Midbrain (tissue), 1 donor: Measurements from ENCODE around the gene KCNE1.
A peak's percentile ranks its signal among the peaks of the same experiment; 100 is the strongest.
"Not testable (repeated sequence)": the region's sequence is repeated elsewhere in the genome, so short reads cannot be mapped to it uniquely, and the experiment has no call there.

Experiments used
- DNase-seq: peaks from one replicate; lab custom pipeline; 2025; lab: John Stamatoyannopoulos, UW

KCNE1 gene

GRCh38 chr21:34511181-34511580, 829 bp downstream of the KCNE1 start:
- DNase-seq = no peak

GRCh38 chr21:34510148-34511142, 1.6 kb downstream of the KCNE1 start:
- peak; percentile 41 for DNase-seq

- DNase-seq = no peak
Observed at GRCh38 chr21:34509151-34509550, 2.9 kb downstream of the KCNE1 start.

GRCh38 chr21:34504595-34504994, 7.4 kb downstream of the KCNE1 start:
- DNase-seq = no peak

GRCh38 chr21:34502480-34503106, 9.4 kb downstream of the KCNE1 start:
- no peak for DNase-seq

GRCh38 chr21:34501716-34502115, 10.3 kb downstream of the KCNE1 start:
- DNase-seq = no peak

- DNase-seq = no peak
Observed at GRCh38 chr21:34500191-34500590, 11.8 kb downstream of the KCNE1 start.

- DNase-seq = no peak
Observed at GRCh38 chr21:34499116-34499515, 12.9 kb downstream of the KCNE1 start.

- DNase-seq = no peak
Observed at GRCh38 chr21:34498623-34499022, 13.4 kb downstream of the KCNE1 start.

GRCh38 chr21:34483854-34484253, 28.2 kb downstream of the KCNE1 start:
- DNase-seq = not testable (repeated sequence)

GRCh38 chr21:34483435-34483834, 28.6 kb downstream of the KCNE1 start:
- DNase-seq = not testable (repeated sequence)

- not testable (repeated sequence) for DNase-seq
Observed at GRCh38 chr21:34467333-34467732, 44.7 kb downstream of the KCNE1 start.

- not testable (repeated sequence) for DNase-seq
Observed at GRCh38 chr21:34459426-34459825, 52.6 kb downstream of the KCNE1 start.

GRCh38 chr21:34458266-34458665, 53.7 kb downstream of the KCNE1 start:
- DNase-seq = not testable (repeated sequence)

- DNase-seq = not testable (repeated sequence)
Observed at GRCh38 chr21:34456180-34456579, 55.8 kb downstream of the KCNE1 start.

GRCh38 chr21:34455628-34456027, 56.4 kb downstream of the KCNE1 start:
- not testable (repeated sequence) for DNase-seq

GRCh38 chr21:34447018-34447417, 65.0 kb downstream of the KCNE1 start:
- DNase-seq = not testable (repeated sequence)

GRCh38 chr21:34443486-34443885, 68.5 kb downstream of the KCNE1 start:
- DNase-seq = not testable (repeated sequence)

- DNase-seq = not testable (repeated sequence)
Observed at GRCh38 chr21:34429710-34430109, 82.3 kb downstream of the KCNE1 start.

GRCh38 chr21:34428441-34428840, 83.6 kb downstream of the KCNE1 start:
- not testable (repeated sequence) for DNase-seq

- not testable (repeated sequence) for DNase-seq
Observed at GRCh38 chr21:34427339-34427738, 84.7 kb downstream of the KCNE1 start.

GRCh38 chr21:34423805-34424204, 88.2 kb downstream of the KCNE1 start, which contains the start of gene SMIM34:
Gene SMIM34, minus strand, starts transcription at chr21:34423951. Its CDS starts 112 bp downstream, at chr21:34423839.
- not testable (repeated sequence) for DNase-seq
